GM18520 (cell line): ENCODE data around the gene TBC1D22A.
A peak's percentile ranks its signal among the peaks of the same experiment; 100 is the strongest.

Source experiments
- ATAC-seq: cut with Tn5 transposase; IDR thresholded peaks from one replicate; pipeline ENCODE4 v1.9.1; 2021; ENCODE audit not compliant: unreplicated experiment

Gene TBC1D22A

GRCh38 chr22:46752988-46753310, 9.5 kb upstream of the TBC1D22A start:
- ATAC-seq: no peak

- no peak for ATAC-seq
Measured at GRCh38 chr22:46753360-46753759, 9.1 kb upstream of the TBC1D22A start.

GRCh38 chr22:46753761-46754109, 8.7 kb upstream of the TBC1D22A start:
- no peak for ATAC-seq

- ATAC-seq: no peak
Measured at GRCh38 chr22:46754110-46754799, 8.2 kb upstream of the TBC1D22A start.

- no peak for ATAC-seq
Measured at GRCh38 chr22:46754826-46755225, 7.6 kb upstream of the TBC1D22A start.

GRCh38 chr22:46755525-46755924, 6.9 kb upstream of the TBC1D22A start:
- ATAC-seq: no peak

GRCh38 chr22:46756097-46756496, 6.4 kb upstream of the TBC1D22A start:
- no peak for ATAC-seq

GRCh38 chr22:46757104-46757503, 5.3 kb upstream of the TBC1D22A start:
- no peak for ATAC-seq

- no peak for ATAC-seq
Measured at GRCh38 chr22:46758121-46758520, 4.3 kb upstream of the TBC1D22A start.

GRCh38 chr22:46758867-46759290, 3.6 kb upstream of the TBC1D22A start:
- ATAC-seq: no peak

GRCh38 chr22:46761017-46761416, 1.4 kb upstream of the TBC1D22A start:
- ATAC-seq: no peak

- no peak for ATAC-seq
Measured at GRCh38 chr22:46761539-46762237, 762 bp upstream of the TBC1D22A start.

- peak; percentile 42 for ATAC-seq
Measured at GRCh38 chr22:46763051-46763705, 728 bp downstream of the TBC1D22A start.

- ATAC-seq: no peak
Measured at GRCh38 chr22:46764140-46764680, 1.8 kb downstream of the TBC1D22A start.

GRCh38 chr22:46764779-46765485, 2.5 kb downstream of the TBC1D22A start:
- no peak for ATAC-seq

GRCh38 chr22:46766611-46767010, 4.2 kb downstream of the TBC1D22A start:
- no peak for ATAC-seq

GRCh38 chr22:46767249-46767985, 5.0 kb downstream of the TBC1D22A start:
- no peak for ATAC-seq

GRCh38 chr22:46769191-46769675, 6.8 kb downstream of the TBC1D22A start:
- no peak for ATAC-seq

- ATAC-seq: no peak
Measured at GRCh38 chr22:46769706-46770105, 7.3 kb downstream of the TBC1D22A start.

- no peak for ATAC-seq
Measured at GRCh38 chr22:46770151-46770641, 7.7 kb downstream of the TBC1D22A start.
